Activated CD4-positive, alpha-beta T cell treated with anti-CD3 and anti-CD28 coated beads for 1 hour (primary cell): ENCODE measurements around the gene PSG11.
"Not testable (repeated sequence)": the region's sequence is repeated elsewhere in the genome, so short reads cannot be mapped to it uniquely, and the experiment has no call there.

Experiments used
- DNase-seq: peaks from one replicate; pipeline ENCODE4 v3.0.0-alpha.2; 2020

Gene PSG11

DNA sequence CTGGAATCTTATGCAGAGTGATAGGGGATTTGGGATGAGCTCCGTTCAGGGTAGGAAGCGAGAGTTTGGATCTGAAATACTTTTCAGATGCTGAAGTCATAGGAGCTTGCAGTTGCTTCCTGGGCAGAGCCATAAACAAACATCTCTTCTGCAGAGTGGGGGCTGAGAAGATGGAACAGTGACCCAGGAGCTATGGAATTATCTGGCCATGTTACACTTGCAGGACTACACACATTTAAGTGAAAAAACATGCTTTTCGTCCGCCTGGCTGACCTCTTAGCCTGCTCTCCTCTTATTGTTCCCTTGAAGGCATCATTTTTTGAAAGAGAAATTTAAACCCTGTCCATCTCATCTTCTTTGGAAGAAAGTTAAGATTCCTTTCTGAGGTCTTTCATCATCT lies 40.7 kb downstream of the PSG11 start:
- no peak for DNase-seq

DNA sequence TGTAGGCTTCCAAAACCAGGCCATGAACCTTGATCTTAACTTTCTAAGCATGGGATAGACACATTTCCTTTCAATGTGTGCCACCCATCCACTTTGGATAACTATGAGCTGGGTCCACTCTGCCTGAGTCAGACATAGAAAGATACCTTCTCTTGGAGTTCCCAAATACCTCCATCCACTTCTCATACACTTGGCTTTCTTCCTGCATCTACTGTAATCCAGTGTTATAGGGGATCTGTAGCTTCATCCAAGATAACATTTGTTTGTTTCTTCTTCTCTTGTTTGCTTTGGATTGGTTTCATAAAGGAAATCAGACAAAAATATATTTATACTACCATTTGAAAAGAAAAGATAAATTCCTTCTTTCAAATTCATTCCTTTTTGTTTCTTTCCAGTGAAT lies 44.2 kb downstream of the PSG11 start:
- DNase-seq = not testable (repeated sequence)

DNA sequence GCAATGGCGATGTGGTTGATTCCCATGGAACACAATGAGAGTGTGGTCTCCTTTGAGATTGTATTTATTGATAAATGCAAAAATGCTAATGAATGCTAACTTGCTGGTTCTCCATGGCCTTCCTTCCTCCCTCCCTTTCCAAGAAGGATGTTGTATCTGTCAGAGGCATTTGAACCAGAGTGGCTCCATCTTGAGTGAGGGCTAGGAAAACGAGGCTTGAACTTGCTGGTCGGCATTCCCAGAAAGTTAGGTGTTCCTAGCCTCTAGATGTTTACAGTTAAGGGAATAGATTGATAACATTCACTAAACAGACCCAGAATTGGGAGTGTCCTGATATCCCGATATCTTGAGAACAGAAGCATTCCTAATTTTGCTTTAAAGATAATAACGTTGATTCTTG lies 54.8 kb downstream of the PSG11 start:
- not testable (repeated sequence) for DNase-seq

DNA sequence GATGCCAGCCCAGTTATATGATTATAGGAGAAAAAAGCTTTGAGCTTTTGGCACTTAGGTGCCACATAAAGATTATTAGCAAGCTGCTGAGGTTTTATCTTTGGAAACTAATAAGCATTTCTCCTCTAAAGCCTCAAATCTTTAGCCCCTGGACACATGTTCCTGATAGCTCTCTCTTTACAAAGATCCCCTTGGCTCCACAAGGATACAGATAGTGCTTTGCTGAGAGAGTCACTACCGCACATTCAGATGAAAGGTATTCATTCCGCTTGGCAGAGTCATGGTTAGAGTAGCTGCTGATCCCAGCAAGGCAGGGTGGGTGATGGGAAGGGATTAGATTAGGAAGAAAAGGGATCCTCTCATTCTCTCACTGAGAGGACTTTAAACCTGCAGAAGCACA lies 61.1 kb downstream of the PSG11 start:
- DNase-seq = no peak

DNA sequence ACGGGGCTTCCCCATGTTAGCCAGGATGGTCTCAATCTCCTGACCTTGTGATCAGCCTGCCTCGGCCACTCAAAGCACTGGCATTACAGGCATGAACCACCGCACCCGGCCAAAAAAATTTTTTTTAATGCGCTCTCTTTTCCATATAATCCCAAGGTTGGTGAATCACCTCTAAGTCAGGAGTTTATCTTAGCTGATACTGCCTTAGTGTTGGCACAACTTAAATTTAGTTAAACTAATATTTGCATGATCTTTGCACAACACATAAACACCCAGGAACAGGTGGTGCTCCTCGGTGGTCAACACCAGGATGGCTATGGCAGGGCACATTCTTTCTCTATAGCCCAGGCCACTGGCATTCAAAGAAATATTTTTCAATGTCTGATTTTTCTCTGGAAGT lies 65.2 kb downstream of the PSG11 start:
- DNase-seq = no peak
